GM19035 (cell line): ENCODE measurements around the gene RALGPS1.

ENCODE experiments used
- ATAC-seq: cut with Tn5 transposase; IDR thresholded peaks from one replicate; pipeline ENCODE4 v1.9.1; 2021; ENCODE audit not compliant: unreplicated experiment

RALGPS1 gene

GRCh38 chr9:127149010-127149409 lies 234.4 kb downstream of the RALGPS1 start:
- ATAC-seq, result no peak

GRCh38 chr9:127149463-127150390 lies 235.1 kb downstream of the RALGPS1 start:
- no peak for ATAC-seq

- ATAC-seq, result no peak
These were observed 238.9 kb downstream of the RALGPS1 start for GRCh38 chr9:127153501-127153900.

- no peak for ATAC-seq
These were observed 239.4 kb downstream of the RALGPS1 start for GRCh38 chr9:127154003-127154389.

- ATAC-seq, result no peak
These were observed 240.0 kb downstream of the RALGPS1 start for GRCh38 chr9:127154390-127155191.

- no peak for ATAC-seq
These were observed 240.9 kb downstream of the RALGPS1 start for GRCh38 chr9:127155314-127155960.

- ATAC-seq, result no peak
These were observed 244.3 kb downstream of the RALGPS1 start for GRCh38 chr9:127158786-127159324.

- no peak for ATAC-seq
These were observed 244.8 kb downstream of the RALGPS1 start for GRCh38 chr9:127159325-127159801.

GRCh38 chr9:127159949-127160610 lies 245.5 kb downstream of the RALGPS1 start:
- no peak for ATAC-seq

- ATAC-seq, result no peak
These were observed 246.6 kb downstream of the RALGPS1 start for GRCh38 chr9:127161081-127161624.

- no peak for ATAC-seq
These were observed 247.7 kb downstream of the RALGPS1 start for GRCh38 chr9:127162046-127162863.

GRCh38 chr9:127162864-127163365 lies 248.3 kb downstream of the RALGPS1 start:
- no peak for ATAC-seq

- ATAC-seq, result no peak
These were observed 248.8 kb downstream of the RALGPS1 start for GRCh38 chr9:127163409-127163808.

GRCh38 chr9:127165116-127165515 lies 250.5 kb downstream of the RALGPS1 start:
- no peak for ATAC-seq

- ATAC-seq, result no peak
These were observed 251.5 kb downstream of the RALGPS1 start for GRCh38 chr9:127166111-127166510.

GRCh38 chr9:127166651-127167524 lies 252.3 kb downstream of the RALGPS1 start:
- ATAC-seq, result peak; percentile 74

GRCh38 chr9:127167560-127168326 lies 253.2 kb downstream of the RALGPS1 start:
- ATAC-seq, result no peak
